AML-193 (cell line): ENCODE results near the gene FGFR2.

ENCODE experiments used
- DNase-seq, 2 experiments: peaks; one replicate each; lab custom pipeline; 2025; lab: John Stamatoyannopoulos, UW

FGFR2 gene

DNA sequence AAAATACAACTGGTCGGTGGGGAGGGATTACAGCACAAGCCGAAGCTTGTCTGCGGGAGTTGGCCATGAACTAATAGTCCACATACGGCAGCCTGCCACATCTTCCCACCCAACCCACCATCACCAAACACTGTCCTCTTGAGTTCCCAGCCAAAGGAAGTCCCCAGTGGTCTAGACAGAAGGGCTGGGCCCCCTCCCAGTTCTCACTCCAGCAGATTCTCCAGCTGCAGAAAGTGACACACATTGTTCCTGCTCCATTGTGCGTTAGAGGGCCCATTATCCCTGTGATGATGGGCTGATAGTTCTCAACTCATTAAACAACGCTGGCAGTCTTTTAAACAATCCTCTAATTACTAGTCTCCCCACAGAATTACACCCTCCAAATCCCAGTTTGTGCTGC, 148.0 kb downstream of the FGFR2 start:
- no peak for DNase-seq

DNA sequence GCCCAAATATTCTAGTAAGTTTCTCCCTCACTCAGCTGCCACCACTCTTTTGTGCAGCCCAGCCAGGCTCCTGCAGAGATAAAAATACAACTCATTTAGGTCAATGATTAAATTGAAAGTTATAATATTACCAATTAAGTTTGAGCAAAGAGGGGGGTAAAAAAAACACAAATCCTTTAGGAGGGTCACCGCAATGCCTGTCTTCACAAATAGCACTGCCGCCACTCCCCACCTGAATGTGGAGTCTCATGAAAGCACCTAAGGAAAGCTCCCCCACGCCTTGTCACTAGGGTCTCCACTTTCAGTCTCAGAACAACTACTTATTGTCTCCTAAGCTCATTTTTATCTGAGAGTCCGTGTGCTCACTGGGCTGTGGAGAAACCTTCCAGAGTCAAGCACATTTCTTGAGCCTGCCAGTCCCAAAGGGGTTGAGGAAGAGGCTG, 148.7 kb downstream of the FGFR2 start:
- no peak for DNase-seq

DNA sequence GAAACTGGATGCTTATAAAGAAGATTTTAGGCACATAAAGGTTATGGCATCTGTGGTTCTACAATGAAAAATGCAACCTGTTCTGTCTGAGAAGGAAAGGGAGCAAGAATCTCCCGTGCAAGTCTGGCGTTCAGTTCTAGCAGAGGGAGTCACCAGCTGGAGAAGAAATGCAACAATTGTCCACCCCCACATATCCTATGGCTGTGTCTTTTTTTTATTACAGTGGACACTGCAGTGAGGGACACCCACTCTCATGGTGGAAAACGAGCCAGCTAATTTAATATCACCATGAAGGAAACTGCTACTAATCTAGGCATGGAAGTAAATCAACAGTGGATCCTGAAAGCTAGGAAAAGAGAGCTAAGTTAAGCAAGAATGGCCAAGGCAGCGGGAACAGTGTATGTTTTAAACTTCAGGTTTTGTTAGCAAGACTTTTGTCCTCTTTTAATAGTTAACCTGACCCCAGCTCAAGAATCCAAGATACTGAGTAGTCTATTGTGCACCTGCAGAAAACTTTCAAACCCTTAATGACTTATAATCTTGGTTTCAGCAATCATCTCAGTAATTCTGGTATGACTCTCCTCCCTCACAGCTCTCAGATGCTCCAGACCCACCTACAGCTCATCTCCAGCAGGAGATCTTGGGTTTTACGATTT, 149.3 kb downstream of the FGFR2 start:
- no peak for DNase-seq

DNA sequence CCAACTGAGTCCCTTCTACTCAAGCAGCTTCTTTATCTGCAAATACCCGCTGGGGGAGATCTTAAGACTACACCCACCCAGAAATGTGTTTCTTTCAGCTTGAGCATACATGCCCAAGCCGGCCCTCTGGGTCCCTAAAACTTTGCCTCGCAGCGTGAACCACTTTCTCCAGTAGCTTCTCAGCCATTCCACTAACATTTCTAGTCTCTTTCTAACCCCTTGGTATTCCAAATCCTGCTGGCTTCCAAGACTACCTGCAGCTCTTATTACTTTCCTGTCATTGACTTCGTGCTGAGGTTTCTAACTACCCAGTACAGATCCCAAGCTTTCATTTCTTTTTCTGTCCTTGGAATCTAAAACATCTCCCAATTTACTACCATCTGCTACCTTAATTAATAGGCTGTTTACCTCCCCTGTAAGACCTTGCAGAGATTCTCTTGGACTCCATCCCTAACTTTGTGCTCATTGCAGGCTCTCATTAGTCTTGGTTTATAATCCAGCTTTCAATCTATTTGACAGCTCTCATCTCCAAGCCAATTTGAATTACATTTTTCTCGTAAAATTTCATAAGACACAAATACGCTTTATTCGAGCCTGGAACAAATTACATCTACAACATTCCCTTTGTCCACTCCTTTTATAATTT, 153.6 kb downstream of the FGFR2 start:
- DNase-seq = no peak

DNA sequence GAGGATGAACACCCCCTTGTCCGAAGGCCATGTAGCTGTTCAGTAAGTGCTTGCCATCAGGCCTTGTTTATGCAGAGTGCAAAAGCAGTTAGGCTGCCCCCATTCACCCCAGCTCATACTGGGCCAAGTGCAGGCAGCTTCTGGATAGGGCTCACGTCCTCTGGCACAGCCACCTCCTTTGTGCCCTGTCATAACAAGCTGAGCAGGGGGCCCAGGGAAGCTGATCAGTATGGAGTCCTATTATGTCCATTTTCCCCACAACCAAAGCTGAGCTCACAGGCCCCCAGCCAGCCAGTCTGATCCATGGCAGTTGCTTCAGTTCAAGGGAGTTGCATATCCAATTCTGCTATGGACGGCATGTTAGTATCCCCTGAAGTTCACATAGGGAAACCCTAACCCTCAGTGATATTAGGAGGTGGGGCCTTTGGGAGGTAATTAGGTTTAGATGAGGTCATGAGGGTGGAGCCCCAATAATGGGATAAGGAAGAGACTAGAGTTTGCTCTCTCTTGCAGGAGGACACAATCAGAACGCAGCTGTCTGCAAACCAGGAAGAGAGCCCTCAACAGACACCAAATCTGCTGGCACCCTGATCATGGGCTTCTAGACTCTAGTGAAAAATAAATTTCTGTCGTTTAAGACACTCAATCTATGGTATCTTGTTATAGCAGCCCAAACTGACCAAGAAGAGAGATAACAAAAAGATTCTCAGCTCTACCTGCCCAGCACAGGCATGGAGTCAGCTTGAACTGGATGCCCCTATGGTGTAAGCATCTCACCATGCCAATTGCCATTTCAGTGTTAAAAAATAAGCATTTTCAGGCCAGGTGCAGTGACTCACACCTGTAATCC, 155.9 kb downstream of the FGFR2 start:
- DNase-seq = no peak

DNA sequence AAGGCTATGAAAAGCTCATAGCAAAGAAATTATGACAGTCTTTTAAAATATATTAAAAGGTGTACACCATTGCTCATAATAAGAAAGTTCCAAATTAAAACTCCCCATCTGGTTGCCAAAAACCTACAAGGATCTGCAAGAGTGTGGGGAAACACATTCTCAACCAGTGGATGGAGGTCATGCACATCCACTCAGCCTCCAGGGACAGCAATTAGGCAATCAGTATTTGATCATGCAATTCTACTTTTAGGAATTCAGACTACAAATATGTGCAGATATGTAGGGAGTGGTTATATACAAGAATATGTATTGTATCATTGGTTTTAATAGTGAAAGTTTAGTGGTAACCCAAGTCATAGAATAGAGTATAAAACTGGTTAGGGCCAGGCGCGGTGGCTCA, 157.8 kb downstream of the FGFR2 start:
- DNase-seq = no peak

DNA sequence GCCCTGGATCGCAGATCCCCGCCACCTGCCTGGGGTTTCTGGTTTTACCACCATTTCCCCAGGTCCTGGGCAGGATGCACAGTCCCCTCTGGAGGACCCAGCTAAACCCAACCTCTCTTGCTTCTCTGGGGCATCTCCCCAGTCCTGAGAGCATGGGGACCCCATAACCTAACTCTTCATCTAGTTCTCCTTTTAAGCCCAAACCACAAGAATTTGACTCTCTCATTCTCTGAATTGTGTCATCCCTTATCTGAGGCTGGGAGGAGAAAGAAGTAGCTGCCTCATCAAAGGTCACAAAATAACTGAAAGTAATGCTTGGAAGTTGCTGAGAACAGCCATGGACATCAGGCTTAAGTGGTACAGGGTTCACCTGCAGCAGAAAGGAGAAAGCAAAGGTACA, 159.9 kb downstream of the FGFR2 start:
- no peak for DNase-seq

DNA sequence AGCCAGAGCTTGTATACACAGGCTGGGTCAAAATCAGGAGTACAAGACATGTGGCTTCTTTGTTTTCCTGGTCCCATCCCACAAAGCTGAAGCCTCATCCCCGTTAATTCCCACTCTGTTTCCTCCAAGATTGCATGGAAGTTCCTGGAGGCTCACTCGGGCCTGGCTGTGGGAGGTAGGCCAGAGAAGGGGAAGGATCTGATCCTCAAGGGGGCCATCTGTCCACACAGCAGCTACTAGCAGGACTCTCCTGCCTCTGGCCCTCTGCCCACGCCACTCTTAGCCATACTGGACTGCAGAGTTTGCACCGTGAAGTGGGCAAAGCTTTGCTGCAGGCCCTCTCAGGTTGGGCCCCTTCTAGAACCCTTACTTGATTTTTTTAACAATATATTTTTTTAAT, 160.6 kb downstream of the FGFR2 start:
- no peak for DNase-seq

DNA sequence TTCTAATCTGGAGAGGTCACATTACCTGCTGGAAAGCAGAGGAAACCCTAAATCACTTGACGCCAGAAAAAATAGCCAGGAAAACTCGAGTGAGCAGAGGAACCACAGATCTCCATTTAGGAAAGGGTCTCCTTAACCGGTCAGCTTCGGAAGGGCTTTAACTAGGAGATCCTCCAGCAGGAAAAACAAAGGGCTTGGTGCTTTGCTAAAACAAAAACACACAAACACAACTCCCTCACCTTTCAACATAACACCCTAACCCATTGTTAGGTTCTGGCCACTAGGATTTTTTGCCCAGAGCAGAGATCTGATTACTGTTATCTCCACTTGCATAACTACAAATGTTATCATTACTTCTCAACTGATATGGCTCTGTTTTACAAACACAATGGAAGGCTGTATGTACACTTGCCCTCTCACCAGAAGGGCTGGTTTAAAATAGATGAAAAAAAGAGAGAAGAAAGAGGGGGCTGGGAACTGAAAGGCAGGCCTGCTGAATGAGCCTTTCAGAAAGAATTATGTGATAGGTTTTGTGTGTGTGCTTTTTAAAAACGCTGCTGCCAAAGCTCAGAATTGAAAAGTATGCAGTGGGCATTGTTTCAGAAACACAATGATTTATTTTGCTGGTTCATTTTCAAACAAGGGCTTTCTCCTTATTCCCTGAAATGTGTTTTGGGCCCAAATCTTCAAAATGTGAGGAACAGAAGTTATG, 161.5 kb downstream of the FGFR2 start:
- DNase-seq = no peak

DNA sequence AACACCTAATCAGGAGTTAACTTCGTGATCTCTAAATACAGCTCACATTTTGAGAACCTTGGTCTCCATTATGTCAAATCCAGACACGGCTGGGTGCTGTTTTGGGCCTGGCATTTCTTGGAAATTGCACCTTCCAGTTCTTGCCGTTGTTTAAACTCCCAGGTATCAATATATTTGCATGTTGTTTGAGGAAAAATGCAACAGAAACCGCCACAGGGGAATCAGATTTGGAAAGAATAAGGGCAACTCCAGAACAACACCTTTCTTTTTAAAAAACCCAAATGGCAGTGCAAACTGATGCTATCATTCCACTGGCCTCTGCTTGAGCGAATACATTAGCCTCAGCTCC, 162.0 kb downstream of the FGFR2 start:
- no peak for DNase-seq

DNA sequence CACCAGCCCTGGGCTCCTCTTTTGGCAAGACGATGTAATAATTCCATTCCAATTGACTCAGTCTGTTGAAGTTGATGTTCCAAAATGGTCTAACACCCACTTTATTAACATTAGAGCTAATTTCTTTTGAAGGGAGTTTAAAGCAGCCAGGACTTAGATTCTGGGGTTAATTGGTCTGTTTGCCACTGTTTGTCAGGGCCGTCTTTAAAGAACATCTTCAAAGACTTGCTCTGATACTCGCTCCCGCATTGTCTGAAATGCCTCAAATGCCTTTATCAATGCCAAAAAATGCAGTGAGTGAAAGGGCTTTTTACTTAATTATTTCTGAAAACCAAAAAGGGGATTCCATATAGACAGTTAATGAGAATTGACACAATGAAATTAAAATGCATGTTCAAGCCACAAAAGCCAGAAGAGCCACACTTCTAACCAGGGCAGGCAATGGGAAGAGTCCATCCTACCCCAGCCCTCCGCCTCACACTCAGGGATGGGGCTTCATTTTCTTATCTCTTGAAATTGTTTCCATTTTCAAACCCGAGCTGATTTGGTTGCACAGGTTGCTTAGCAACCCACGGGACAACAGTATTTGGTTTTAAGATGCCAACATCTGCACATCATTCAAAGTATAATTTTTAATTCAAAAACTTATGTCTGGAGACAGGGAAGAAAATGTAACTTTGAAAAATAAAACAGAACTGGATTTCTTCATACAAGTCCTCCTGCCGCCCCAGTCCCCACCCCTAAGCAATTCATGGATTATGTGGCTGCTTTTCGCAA, 163.0 kb downstream of the FGFR2 start:
- no peak for DNase-seq

DNA sequence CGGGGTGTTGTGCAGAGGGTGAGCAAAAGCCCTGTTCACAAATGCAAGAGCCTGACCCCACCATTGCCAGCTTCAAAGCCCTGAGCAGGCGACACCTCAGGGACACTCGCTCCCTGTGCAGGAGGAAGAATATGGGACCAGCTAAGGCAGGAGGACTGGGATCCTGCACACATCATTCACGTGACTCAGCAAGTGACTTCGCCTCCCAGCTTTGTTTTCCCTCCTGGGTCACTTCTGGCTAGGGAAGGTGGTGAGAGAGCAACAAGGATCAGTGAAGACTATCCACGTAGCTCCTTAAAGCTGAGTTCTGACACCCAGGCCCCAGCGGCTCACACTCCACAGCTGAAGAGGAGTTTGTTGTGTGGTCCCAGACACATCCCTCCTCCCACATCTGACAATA, 164.3 kb downstream of the FGFR2 start:
- no peak for DNase-seq

DNA sequence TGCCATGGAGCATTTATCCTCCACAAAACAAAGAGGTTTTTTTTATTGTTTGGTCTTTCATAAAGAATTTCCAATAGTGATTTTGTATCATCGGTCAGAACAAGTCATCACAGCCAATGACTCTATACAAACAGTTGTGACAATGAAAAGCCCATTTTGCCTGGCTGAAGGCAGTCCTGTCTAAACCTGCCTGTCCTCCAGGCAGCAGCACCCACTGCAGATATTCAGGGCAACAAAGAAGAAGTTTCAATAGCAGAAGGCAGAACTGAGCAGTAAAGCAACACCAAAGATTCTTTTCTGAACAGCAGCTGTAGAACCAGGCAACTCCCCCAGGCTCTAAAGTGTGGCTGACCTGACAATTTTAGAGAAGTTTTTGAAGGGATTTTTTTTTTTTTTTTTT, 169.4 kb downstream of the FGFR2 start:
- no peak for DNase-seq
